ENCODE results near the gene PACRG.

PACRG gene

GRCh38 chr6:163291622-163292021 is 563.8 kb downstream of the PACRG start:
- no peak for TF ChIP-seq RAD21 (IDR thresholded peaks at IDR 0.05; ENCODE audit: low read depth)
- TF ChIP-seq TAF1 (IDR thresholded peaks at IDR 0.05; ENCODE audit: low read depth) = no peak
- TF ChIP-seq CEBPB (IDR thresholded peaks at IDR 0.05) = no peak
- TF ChIP-seq YY1 (IDR thresholded peaks at IDR 0.05; ENCODE audit: low read depth) = no peak
- TF ChIP-seq, protein P1, sequence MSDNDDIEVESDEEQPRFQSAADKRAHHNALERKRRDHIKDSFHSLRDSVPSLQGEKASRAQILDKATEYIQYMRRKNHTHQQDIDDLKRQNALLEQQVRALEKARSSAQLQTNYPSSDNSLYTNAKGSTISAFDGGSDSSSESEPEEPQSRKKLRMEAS (IDR thresholded peaks at IDR 0.05) = no peak
- TF ChIP-seq ZBTB7A (IDR thresholded peaks at IDR 0.05; ENCODE audit: low read depth) = no peak
- no peak for TF ChIP-seq REST (IDR thresholded peaks at IDR 0.05; ENCODE audit: low read depth)
- no peak for TF ChIP-seq TCF12 (IDR thresholded peaks at IDR 0.05; ENCODE audit: low read depth)
- no peak for TF ChIP-seq FOXM1 (IDR thresholded peaks at IDR 0.05; ENCODE audit: borderline replicate concordance, low read depth)
- TF ChIP-seq TEAD4 (IDR thresholded peaks at IDR 0.05) = no peak
- no peak for TF ChIP-seq EP300 (IDR thresholded peaks at IDR 0.05; ENCODE audit: borderline replicate concordance)
- no peak for TF ChIP-seq EGR1 (IDR thresholded peaks at IDR 0.05)
- TF ChIP-seq CREB1 (IDR thresholded peaks at IDR 0.05; ENCODE audit: low read depth) = no peak
- no peak for TF ChIP-seq USF1 (IDR thresholded peaks at IDR 0.05)
- no peak for TF ChIP-seq NFIC (IDR thresholded peaks at IDR 0.05)

GRCh38 chr6:163293286-163293685 is 565.5 kb downstream of the PACRG start:
- no peak for TF ChIP-seq EP300 (IDR thresholded peaks at IDR 0.05; ENCODE audit: borderline replicate concordance)
- TF ChIP-seq, protein P1 (IDR thresholded peaks at IDR 0.05) = no peak

- TF ChIP-seq REST (IDR thresholded peaks at IDR 0.05; ENCODE audit: low read depth) (no peak), USF1 (IDR thresholded peaks at IDR 0.05) (no peak), ZBTB7A (IDR thresholded peaks at IDR 0.05; ENCODE audit: low read depth) (no peak), TCF12 (IDR thresholded peaks at IDR 0.05; ENCODE audit: low read depth) (no peak), EP300 (IDR thresholded peaks at IDR 0.05; ENCODE audit: borderline replicate concordance) (no peak), YY1 (IDR thresholded peaks at IDR 0.05; ENCODE audit: low read depth) (no peak), NFIC (IDR thresholded peaks at IDR 0.05) (no peak), CREB1 (IDR thresholded peaks at IDR 0.05; ENCODE audit: low read depth) (no peak), EGR1 (IDR thresholded peaks at IDR 0.05) (no peak), CEBPB (IDR thresholded peaks at IDR 0.05) (no peak), FOXM1 (IDR thresholded peaks at IDR 0.05; ENCODE audit: borderline replicate concordance, low read depth) (no peak), TAF1 (IDR thresholded peaks at IDR 0.05; ENCODE audit: low read depth) (no peak), RAD21 (IDR thresholded peaks at IDR 0.05; ENCODE audit: low read depth) (no peak), TEAD4 (IDR thresholded peaks at IDR 0.05) (no peak)
- TF ChIP-seq, protein P1 (IDR thresholded peaks at IDR 0.05) = no peak
Observed at GRCh38 chr6:163294734-163295133, 567.0 kb downstream of the PACRG start.

DNA sequence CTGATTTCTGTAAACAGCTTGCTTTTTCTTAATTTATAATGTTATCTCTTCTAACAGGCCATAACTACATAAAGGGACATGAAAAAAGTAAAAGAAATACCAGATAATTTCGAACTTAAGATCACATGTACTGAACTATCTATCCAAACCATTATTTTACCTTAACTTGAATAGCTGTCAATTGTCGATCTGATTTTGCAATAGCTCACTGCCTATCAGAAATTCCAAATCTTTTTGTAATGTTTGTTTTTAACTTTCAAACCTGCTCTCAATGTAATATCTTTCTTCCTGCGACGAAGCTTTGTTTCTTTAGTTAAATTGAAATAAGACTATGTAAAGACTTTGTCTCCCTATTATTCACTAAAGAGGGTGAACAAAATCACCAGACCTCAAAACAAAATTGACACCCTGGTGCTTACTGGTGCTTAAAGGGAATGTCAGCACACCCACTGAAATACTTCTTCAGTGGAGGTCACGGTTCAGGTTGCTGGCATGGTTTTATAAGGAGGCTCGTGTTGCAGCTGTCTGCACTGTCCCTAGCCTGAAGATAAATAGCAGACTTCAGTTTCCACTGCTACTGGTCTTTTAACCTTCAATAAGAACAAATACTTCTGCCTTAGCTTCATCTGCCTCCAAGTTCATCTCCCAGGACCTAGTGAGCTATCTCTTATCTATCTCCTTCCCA is 569.2 kb downstream of the PACRG start:
- no peak for TF ChIP-seq TAF1 (IDR thresholded peaks at IDR 0.05; ENCODE audit: low read depth)
- peak; percentile 68 for TF ChIP-seq NFIC (IDR thresholded peaks at IDR 0.05)
- TF ChIP-seq TEAD4 (IDR thresholded peaks at IDR 0.05) = 0 out of 2 replicates have a peak, but pooled peaks have one; percentile 27
- TF ChIP-seq CREB1 (IDR thresholded peaks at IDR 0.05; ENCODE audit: low read depth) = no peak

DNA sequence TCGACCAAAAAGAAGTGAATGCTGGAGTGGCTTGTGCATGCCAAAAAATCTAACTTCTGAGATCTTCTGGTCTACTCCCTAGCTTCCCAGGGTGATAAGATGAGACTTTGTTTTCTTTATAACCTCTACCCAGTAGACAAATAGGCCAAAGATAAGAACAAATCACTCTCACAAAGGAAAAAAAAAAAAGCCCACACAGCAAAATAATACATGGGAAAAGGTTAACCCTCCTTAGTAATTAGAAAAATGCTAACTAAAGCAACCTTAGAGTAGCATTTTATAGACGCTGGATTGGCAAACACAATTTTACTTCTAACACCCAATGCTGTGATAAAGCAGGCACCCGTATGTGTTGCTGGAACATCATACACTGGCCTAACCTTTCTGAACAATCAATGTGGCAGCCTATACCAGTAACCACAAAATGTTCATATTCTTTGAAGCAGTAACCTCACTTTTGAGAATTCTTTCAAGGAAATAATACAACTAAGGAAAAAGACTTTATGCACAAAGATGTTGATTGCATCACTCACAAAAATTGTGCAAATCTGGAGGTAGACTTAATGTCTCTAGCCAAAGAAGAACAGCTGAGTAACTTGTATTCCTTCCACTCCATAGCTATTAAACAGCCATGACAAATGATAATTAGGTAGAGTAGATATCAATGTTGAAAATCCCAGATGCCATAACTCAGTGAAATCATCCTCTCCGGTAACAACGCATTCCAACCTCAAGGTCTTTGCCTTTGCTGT is 570.5 kb downstream of the PACRG start:
- TF ChIP-seq REST (IDR thresholded peaks at IDR 0.05; ENCODE audit: low read depth) (no peak), USF1 (IDR thresholded peaks at IDR 0.05) (no peak), NFIC (IDR thresholded peaks at IDR 0.05) (no peak), TEAD4 (IDR thresholded peaks at IDR 0.05) (no peak), CEBPB (IDR thresholded peaks at IDR 0.05) (no peak), FOXM1 (IDR thresholded peaks at IDR 0.05; ENCODE audit: borderline replicate concordance, low read depth) (no peak), TAF1 (IDR thresholded peaks at IDR 0.05; ENCODE audit: low read depth) (no peak), EP300 (IDR thresholded peaks at IDR 0.05; ENCODE audit: borderline replicate concordance) (no peak), YY1 (IDR thresholded peaks at IDR 0.05; ENCODE audit: low read depth) (no peak), RAD21 (IDR thresholded peaks at IDR 0.05; ENCODE audit: low read depth) (no peak), TCF12 (IDR thresholded peaks at IDR 0.05; ENCODE audit: low read depth) (no peak), CREB1 (IDR thresholded peaks at IDR 0.05; ENCODE audit: low read depth) (no peak)
- TF ChIP-seq, protein P1 (IDR thresholded peaks at IDR 0.05) = no peak

All from Ishikawa (cell line).